Calu3 (cell line): ENCODE measurements around the gene C1orf198. TPM values are rescaled to one million over a fixed set of nuclear protein-coding genes. Genes with fewer than 3 reads are reported as not detected.
A peak's percentile ranks its signal among the peaks of the same experiment; 100 is the strongest.

Experiments used
- BruUV-seq: library from RNA; stranded (reverse); fragments of 400-500 nt; replicated peaks from 2 replicates; lab custom pipeline; 2021; lab: Mats Ljungman, UMichigan
- CTCF ChIA-PET: fragments of 300-600 bp; sonication (Branson Sonifier 250); formaldehyde crosslinking; loops from one replicate; lab custom pipeline; 2022; ENCODE audit warnings: antibody characterized with exemption; lab: Charles Lee
- DNase-seq: peaks from one replicate; pipeline ENCODE4 v3.0.0; 2022
- H3K27ac Mint-ChIP-seq: one replicate; pipeline ENCODE4 v1.8.0; 2022; ENCODE audit warnings: mixed read lengths; ENCODE audit not compliant: unreplicated experiment
- H3K27me3 Mint-ChIP-seq: one replicate; pipeline ENCODE4 v1.8.0; 2022; ENCODE audit warnings: mixed read lengths; ENCODE audit not compliant: unreplicated experiment
- H3K36me3 Mint-ChIP-seq: one replicate; pipeline ENCODE4 v1.8.0; 2022; ENCODE audit warnings: mild to moderate bottlenecking, moderate library complexity, mixed read lengths; ENCODE audit not compliant: insufficient read depth, unreplicated experiment
- H3K4me1 Mint-ChIP-seq: one replicate; pipeline ENCODE4 v1.8.0; 2022; ENCODE audit warnings: mild to moderate bottlenecking, low read depth, mixed read lengths; ENCODE audit not compliant: unreplicated experiment
- H3K4me3 Mint-ChIP-seq: one replicate; pipeline ENCODE4 v1.8.0; 2022; ENCODE audit warnings: mild to moderate bottlenecking, low read depth, moderate library complexity, mixed read lengths; ENCODE audit not compliant: unreplicated experiment
- H3K9me3 Mint-ChIP-seq: one replicate; pipeline ENCODE4 v1.8.0; 2022; ENCODE audit warnings: low read depth, mixed read lengths; ENCODE audit not compliant: unreplicated experiment
- intact Hi-C: fragments of 100-400 bp; cut with micrococcal nuclease; formaldehyde crosslinking; loops from one replicate; pipeline ENCODE4 v1.10.0; 2022; ENCODE audit not compliant: unreplicated experiment
- total RNA-seq: library from RNA; stranded (reverse); gene quantifications from 2 replicates; pipeline ENCODE4 v1.2.3, GENCODE V29; 2022
- TF ChIP-seq, protein P1 (sequence below): fragments of 200-600 bp; IDR thresholded peaks from one replicate; pipeline ENCODE4 v1.8.0; 2022; ENCODE audit warnings: antibody characterized with exemption; ENCODE audit not compliant: unreplicated experiment

The C1orf198 gene
- total RNA-seq, 1 experiment from 2014 or later = 80.4 TPM

DNA sequence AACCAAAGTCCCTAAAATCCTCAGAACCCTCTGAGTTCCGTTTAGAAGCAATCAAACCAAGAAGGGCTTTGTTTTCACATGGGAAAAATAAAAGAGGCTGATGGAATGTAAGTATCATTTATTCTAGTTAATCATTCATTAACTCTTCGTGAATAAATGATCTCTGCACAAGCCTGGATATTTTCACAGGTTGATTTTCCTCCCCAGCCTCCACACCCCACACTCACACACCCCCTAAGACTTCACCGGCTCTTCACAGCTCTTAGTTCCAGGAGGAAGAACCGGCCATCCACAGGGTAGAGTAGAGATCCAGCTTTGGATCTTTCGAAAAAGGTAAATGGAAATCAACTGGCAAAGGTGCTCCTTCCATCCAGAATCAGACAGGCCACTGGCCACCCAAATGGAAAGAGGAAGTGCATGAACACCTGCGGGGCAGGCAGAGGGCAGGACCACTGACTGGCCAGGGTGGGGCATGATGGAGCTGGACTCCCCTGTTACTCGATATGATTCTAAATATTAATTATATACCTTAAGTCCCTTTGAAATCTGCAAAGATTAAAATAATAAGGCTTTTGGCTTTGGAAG lies 10.0 kb downstream of the C1orf198 start:
- peak overlapping the region; percentile 95 for H3K27ac Mint-ChIP-seq
- H3K4me3 Mint-ChIP-seq = peak overlapping the region; percentile 44
- intact Hi-C loops = no loop called here
- peaks cover 90% of the 10 kb centered on the region for H3K4me1 Mint-ChIP-seq
- peak; percentile 62 for DNase-seq
- CTCF ChIA-PET = interaction anchor here (0.7 to 2.0 kb wide), 6 partner anchors 10 to 337 kb away, joined by 3 to 12 read pairs (median 4); partner anchors contain the start of genes ARV1, C1orf198 and TTC13
- BruUV-seq = no TSS peak
- peaks cover 27% of the 10 kb centered on the region for H3K36me3 Mint-ChIP-seq
- no peaks in the 10 kb centered on the region for H3K27me3 Mint-ChIP-seq
- no peaks in the 10 kb centered on the region for H3K9me3 Mint-ChIP-seq
- TF ChIP-seq, protein P1, sequence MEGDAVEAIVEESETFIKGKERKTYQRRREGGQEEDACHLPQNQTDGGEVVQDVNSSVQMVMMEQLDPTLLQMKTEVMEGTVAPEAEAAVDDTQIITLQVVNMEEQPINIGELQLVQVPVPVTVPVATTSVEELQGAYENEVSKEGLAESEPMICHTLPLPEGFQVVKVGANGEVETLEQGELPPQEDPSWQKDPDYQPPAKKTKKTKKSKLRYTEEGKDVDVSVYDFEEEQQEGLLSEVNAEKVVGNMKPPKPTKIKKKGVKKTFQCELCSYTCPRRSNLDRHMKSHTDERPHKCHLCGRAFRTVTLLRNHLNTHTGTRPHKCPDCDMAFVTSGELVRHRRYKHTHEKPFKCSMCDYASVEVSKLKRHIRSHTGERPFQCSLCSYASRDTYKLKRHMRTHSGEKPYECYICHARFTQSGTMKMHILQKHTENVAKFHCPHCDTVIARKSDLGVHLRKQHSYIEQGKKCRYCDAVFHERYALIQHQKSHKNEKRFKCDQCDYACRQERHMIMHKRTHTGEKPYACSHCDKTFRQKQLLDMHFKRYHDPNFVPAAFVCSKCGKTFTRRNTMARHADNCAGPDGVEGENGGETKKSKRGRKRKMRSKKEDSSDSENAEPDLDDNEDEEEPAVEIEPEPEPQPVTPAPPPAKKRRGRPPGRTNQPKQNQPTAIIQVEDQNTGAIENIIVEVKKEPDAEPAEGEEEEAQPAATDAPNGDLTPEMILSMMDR = no peak

DNA sequence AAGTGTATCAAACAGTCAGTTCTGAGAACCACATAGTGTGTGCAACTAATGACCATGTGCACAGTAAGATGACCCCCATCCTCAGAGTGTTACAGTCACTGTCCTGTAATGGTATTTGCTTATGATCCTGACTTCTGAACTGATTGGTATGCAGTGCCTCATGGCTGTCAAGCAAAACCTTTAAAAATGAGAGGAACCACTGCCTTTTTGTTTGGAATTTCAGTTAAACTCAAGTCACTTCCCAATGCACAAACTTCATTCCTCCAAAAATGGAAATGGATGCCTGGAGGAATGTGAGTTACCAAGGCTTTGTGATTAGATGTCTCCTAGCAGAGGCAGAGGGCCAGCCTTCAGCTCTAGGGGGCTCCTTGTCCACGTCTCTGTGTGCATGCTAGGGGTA lies 10.5 kb downstream of the C1orf198 start:
- peaks cover 85% of the 10 kb centered on the region for H3K4me1 Mint-ChIP-seq
- no peaks in the 10 kb centered on the region for H3K9me3 Mint-ChIP-seq
- no TSS peak for BruUV-seq
- intact Hi-C loops = loop anchor here (2.0 kb wide), 2 partner anchors 33 to 59 kb away; no protein-coding TSS in a partner anchor
- H3K4me3 Mint-ChIP-seq = peak overlapping the region; percentile 44
- CTCF ChIA-PET = interaction anchor here (1.0 to 2.0 kb wide), 4 partner anchors 10 to 337 kb away, joined by 3 to 12 read pairs (median 4); partner anchors contain the start of gene C1orf198
- H3K27me3 Mint-ChIP-seq = no peaks in the 10 kb centered on the region
- TF ChIP-seq, protein P1 = no peak
- peak overlapping the region; percentile 95 for H3K27ac Mint-ChIP-seq
- DNase-seq = no peak
- peaks cover 29% of the 10 kb centered on the region for H3K36me3 Mint-ChIP-seq

DNA sequence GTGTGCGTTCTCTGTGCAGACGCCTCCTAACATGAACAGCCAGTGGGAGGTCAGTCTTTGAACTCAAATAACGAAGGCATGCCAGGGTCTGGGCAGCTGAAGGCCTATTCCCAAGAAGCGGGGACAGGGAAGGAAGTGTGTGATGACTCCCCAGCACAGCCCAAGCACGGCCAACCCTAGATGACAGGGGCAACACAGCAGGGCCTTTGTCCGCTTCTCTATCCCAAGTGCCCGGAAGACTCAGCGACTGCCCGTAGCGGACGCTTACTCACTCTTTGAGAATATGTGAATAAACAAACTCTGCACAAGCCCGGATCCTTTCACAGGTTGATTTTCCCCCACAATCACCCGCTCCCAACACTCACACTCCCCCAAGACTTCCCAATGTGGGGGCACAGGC lies 11.2 kb downstream of the C1orf198 start:
- Mint-ChIP-seq H3K27me3 (no peaks in the 10 kb centered on the region), H3K4me1 (peaks cover 78% of the 10 kb centered on the region), H3K4me3 (peak overlapping the region; percentile 60), H3K27ac (peak overlapping the region; percentile 95), H3K9me3 (no peaks in the 10 kb centered on the region), H3K36me3 (peaks cover 33% of the 10 kb centered on the region)
- DNase-seq = peak; percentile 80
- CTCF ChIA-PET = no interaction called here
- TF ChIP-seq, protein P1 = no peak
- intact Hi-C loops = loop anchor here (2.0 kb wide), 2 partner anchors 32 to 58 kb away; no protein-coding TSS in a partner anchor
- BruUV-seq = no TSS peak

DNA sequence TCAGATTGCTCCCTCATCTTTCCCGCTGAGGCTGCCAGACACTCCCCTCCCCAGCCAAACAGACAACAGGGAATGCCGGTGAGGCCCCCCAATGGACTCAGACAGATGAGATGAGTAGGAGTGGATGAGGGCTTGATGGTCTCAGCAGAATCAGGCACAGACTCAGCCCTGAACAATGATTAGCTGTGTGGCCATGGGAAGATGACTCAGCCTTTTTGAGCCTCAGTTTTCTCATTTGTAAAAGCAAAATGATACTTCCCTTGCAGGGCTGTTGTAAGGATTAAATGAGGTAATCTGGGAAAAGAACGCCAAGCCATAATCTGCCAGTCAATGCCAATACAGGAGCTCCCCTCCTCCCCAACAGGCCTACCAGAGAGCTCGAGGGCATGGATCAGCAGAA lies 12.4 kb downstream of the C1orf198 start:
- Mint-ChIP-seq H3K9me3 (no peaks in the 10 kb centered on the region), H3K4me1 (peaks cover 69% of the 10 kb centered on the region), H3K27me3 (no peaks in the 10 kb centered on the region), H3K4me3 (peak overlapping the region; percentile 60), H3K27ac (peak overlapping the region; percentile 95), H3K36me3 (peaks cover 40% of the 10 kb centered on the region)
- BruUV-seq = no TSS peak
- CTCF ChIA-PET = interaction anchor here (0.6 kb wide), 1 partner anchor 107 kb away, joined by 3 read pairs; no protein-coding TSS in a partner anchor
- intact Hi-C loops = loop anchor here (2.0 kb wide), 2 partner anchors 31 to 57 kb away; no protein-coding TSS in a partner anchor
- TF ChIP-seq, protein P1 = no peak
- no peak for DNase-seq
